WTC11 (cell line): ENCODE measurements around the gene PPARD. TPM values are rescaled to one million over a fixed set of nuclear protein-coding genes. Genes with fewer than 3 reads are reported as not detected.

ENCODE experiments used
- ATAC-seq: fragments of 200-7000 bp; cut with Tn5 transposase; 2 replicates; pipeline ENCODE4 v1.10.0; 2021; ENCODE audit warnings: mild to moderate bottlenecking, moderate library complexity
- CTCF ChIA-PET: fragments of 300-600 bp; sonication (Branson Sonifier 250); formaldehyde crosslinking; loops from one replicate; lab custom pipeline; 2021; ENCODE audit warnings: antibody characterized with exemption; lab: Charles Lee
- POLR2A ChIA-PET: fragments of 350-600 bp; sonication (Branson Sonifier 250); formaldehyde crosslinking; loops from one replicate; lab custom pipeline; 2021; ENCODE audit warnings: antibody characterized with exemption; lab: Charles Lee
- DNase-seq: peaks from one replicate; pipeline ENCODE4 v3.0.0; 2021; ENCODE audit warnings: low spot score
- H3K27ac Mint-ChIP-seq: 2 replicates; pipeline ENCODE4 v1.8.0; 2021; ENCODE audit warnings: mixed read lengths
- H3K27me3 Mint-ChIP-seq: 2 replicates; pipeline ENCODE4 v1.8.0; 2021; ENCODE audit warnings: low read depth, mild to moderate bottlenecking, moderate library complexity, mixed read lengths
- H3K36me3 Mint-ChIP-seq: 2 replicates; pipeline ENCODE4 v1.8.0; 2021; ENCODE audit warnings: mixed read lengths
- H3K4me1 Mint-ChIP-seq: 2 replicates; pipeline ENCODE4 v1.8.0; 2022; ENCODE audit warnings: mixed read lengths
- H3K4me3 Mint-ChIP-seq: 2 replicates; pipeline ENCODE4 v1.8.0; 2021; ENCODE audit warnings: mild to moderate bottlenecking, moderate library complexity, mixed read lengths
- H3K9me3 Mint-ChIP-seq: 2 replicates; pipeline ENCODE4 v1.8.0; 2021; ENCODE audit warnings: mixed read lengths
- FOXK1 ChIP-seq: sonication (generic); formaldehyde crosslinking; IDR thresholded peaks from 2 replicates; pipeline ENCODE4 v1.8.0; 2022; ENCODE audit warnings: mild to moderate bottlenecking, moderate library complexity, missing genetic modification reagents
- KAT7 ChIP-seq: sonication (generic); formaldehyde crosslinking; IDR thresholded peaks from 2 replicates; pipeline ENCODE4 v1.8.1; 2023; ENCODE audit warnings: missing genetic modification reagents, mild to moderate bottlenecking, borderline replicate concordance
- MXD4 ChIP-seq: fragments of 250-450 bp; sonication (Bioruptor Pico); IDR thresholded peaks from 2 replicates; pipeline ENCODE4 v1.8.0; 2021; ENCODE audit warnings: mild to moderate bottlenecking, moderate library complexity, borderline replicate concordance
- NFYB ChIP-seq: sonication (generic); formaldehyde crosslinking; conservative IDR thresholded peaks from 2 replicates; pipeline ENCODE4 v1.8.0; 2022; ENCODE audit warnings: low read depth, missing genetic modification reagents
- NR2C2 ChIP-seq: sonication (generic); formaldehyde crosslinking; IDR thresholded peaks from 2 replicates; pipeline ENCODE4 v1.8.0; 2022; ENCODE audit warnings: mild to moderate bottlenecking, missing genetic modification reagents
- OVOL2 ChIP-seq: fragments of 250-450 bp; sonication (Bioruptor Pico); IDR thresholded peaks from 2 replicates; pipeline ENCODE4 v1.9.0; 2021; ENCODE audit warnings: mild to moderate bottlenecking, borderline replicate concordance
- RORB ChIP-seq: fragments of 250-450 bp; sonication (Bioruptor Pico); IDR thresholded peaks from 2 replicates; pipeline ENCODE4 v1.9.0; 2021; ENCODE audit warnings: mild to moderate bottlenecking
- SMAD4 ChIP-seq: sonication (generic); formaldehyde crosslinking; IDR thresholded peaks from 2 replicates; pipeline ENCODE4 v1.8.0; 2022; ENCODE audit warnings: mild to moderate bottlenecking, missing genetic modification reagents
- ZNF396 ChIP-seq: fragments of 250-450 bp; sonication (Bioruptor Pico); IDR thresholded peaks from 2 replicates; pipeline ENCODE4 v1.8.0; 2021; ENCODE audit warnings: mild to moderate bottlenecking, moderate library complexity, borderline replicate concordance
- ZNF671 ChIP-seq: fragments of 250-450 bp; sonication (Bioruptor Pico); IDR thresholded peaks from 2 replicates; pipeline ENCODE4 v1.8.0; 2021; ENCODE audit warnings: mild to moderate bottlenecking
- microRNA-seq: library from miRNA; unstranded; fragments of <30 nt; microRNA quantifications from one replicate; pipeline ENCODE4 v1.2.0, GENCODE V29; 2022; ENCODE audit warnings: borderline number of aligned reads
- total RNA-seq: library from RNA; stranded (reverse); gene quantifications from 3 replicates; pipeline ENCODE4 v1.2.3, GENCODE V29; 2021
- TF ChIP-seq, protein P1 (sequence below): sonication (generic); formaldehyde crosslinking; IDR thresholded peaks from 2 replicates; pipeline ENCODE4 v1.8.1; 2023; ENCODE audit warnings: mild to moderate bottlenecking, missing genetic modification reagents
- TF ChIP-seq, protein P2 (sequence below): sonication (generic); formaldehyde crosslinking; IDR thresholded peaks from 2 replicates; pipeline ENCODE4 v1.8.1; 2023; ENCODE audit warnings: mild to moderate bottlenecking, missing genetic modification reagents, borderline replicate concordance
- TF ChIP-seq, protein P3 (sequence below): sonication (generic); formaldehyde crosslinking; IDR thresholded peaks from 2 replicates; pipeline ENCODE4 v1.8.0; 2023; ENCODE audit warnings: missing genetic modification reagents
- TF ChIP-seq, protein P4 (sequence below): sonication (generic); formaldehyde crosslinking; IDR thresholded peaks from 2 replicates; pipeline ENCODE4 v1.8.0; 2023; ENCODE audit warnings: mild to moderate bottlenecking, missing genetic modification reagents

PPARD gene
- total RNA-seq, 1 experiment from 2014 or later: 14.7 TPM

DNA sequence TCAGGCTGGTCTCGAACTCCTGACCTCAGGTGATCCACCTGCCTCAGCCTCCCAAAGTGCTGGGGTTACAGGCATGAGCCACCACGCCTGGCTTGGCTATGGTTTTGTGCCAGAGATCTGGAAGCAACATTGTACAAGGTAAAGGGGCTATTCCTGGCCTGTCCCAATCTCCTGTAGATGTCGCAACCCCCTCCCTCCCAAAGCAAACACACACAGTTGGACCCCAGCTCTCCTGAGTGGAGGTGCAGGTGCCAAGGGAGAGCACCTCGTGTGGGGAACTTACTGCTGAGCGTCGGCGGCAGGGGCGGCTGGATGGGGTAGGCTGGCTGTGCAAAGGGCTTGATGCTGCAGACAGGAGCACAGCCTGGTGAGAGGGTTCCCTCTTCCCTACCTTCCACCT, 134.7 kb downstream of the PPARD start:
- ChIA-PET POLR2A (interaction anchor here (1.4 to 7.9 kb wide), 2 partner anchors 9 to 21 kb away, joined by 6 to 54 read pairs; no protein-coding TSS in a partner anchor), CTCF (interaction anchor here (1.1 to 2.3 kb wide), 4 partner anchors 9 to 135 kb away, joined by 3 to 6 read pairs (median 4); partner anchors contain the start of gene RPL10A)
- Mint-ChIP-seq H3K9me3 (no peaks in the 10 kb centered on the region), H3K27me3 (no peaks in the 10 kb centered on the region), H3K4me1 (peaks cover 18% of the 10 kb centered on the region), H3K27ac (no peak overlapping the region), H3K4me3 (no peak overlapping the region), H3K36me3 (peaks cover 26% of the 10 kb centered on the region)
- ATAC-seq: no peak
- TF ChIP-seq NFYB (CRISPR knock-in tag) (no peak), FOXK1 (CRISPR knock-in tag) (no peak), ZNF671 (CRISPR knock-in tag) (no peak), KAT7 (CRISPR knock-in tag) (no peak), OVOL2 (CRISPR knock-in tag) (no peak), SMAD4 (CRISPR knock-in tag) (no peak), NR2C2 (CRISPR knock-in tag) (no peak), RORB (CRISPR knock-in tag) (no peak), MXD4 (CRISPR knock-in tag) (no peak), ZNF396 (no peak)
- TF ChIP-seq, protein P1, sequence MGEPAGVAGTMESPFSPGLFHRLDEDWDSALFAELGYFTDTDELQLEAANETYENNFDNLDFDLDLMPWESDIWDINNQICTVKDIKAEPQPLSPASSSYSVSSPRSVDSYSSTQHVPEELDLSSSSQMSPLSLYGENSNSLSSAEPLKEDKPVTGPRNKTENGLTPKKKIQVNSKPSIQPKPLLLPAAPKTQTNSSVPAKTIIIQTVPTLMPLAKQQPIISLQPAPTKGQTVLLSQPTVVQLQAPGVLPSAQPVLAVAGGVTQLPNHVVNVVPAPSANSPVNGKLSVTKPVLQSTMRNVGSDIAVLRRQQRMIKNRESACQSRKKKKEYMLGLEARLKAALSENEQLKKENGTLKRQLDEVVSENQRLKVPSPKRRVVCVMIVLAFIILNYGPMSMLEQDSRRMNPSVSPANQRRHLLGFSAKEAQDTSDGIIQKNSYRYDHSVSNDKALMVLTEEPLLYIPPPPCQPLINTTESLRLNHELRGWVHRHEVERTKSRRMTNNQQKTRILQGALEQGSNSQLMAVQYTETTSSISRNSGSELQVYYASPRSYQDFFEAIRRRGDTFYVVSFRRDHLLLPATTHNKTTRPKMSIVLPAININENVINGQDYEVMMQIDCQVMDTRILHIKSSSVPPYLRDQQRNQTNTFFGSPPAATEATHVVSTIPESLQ (CRISPR knock-in tag): no peak
- TF ChIP-seq, protein P2, sequence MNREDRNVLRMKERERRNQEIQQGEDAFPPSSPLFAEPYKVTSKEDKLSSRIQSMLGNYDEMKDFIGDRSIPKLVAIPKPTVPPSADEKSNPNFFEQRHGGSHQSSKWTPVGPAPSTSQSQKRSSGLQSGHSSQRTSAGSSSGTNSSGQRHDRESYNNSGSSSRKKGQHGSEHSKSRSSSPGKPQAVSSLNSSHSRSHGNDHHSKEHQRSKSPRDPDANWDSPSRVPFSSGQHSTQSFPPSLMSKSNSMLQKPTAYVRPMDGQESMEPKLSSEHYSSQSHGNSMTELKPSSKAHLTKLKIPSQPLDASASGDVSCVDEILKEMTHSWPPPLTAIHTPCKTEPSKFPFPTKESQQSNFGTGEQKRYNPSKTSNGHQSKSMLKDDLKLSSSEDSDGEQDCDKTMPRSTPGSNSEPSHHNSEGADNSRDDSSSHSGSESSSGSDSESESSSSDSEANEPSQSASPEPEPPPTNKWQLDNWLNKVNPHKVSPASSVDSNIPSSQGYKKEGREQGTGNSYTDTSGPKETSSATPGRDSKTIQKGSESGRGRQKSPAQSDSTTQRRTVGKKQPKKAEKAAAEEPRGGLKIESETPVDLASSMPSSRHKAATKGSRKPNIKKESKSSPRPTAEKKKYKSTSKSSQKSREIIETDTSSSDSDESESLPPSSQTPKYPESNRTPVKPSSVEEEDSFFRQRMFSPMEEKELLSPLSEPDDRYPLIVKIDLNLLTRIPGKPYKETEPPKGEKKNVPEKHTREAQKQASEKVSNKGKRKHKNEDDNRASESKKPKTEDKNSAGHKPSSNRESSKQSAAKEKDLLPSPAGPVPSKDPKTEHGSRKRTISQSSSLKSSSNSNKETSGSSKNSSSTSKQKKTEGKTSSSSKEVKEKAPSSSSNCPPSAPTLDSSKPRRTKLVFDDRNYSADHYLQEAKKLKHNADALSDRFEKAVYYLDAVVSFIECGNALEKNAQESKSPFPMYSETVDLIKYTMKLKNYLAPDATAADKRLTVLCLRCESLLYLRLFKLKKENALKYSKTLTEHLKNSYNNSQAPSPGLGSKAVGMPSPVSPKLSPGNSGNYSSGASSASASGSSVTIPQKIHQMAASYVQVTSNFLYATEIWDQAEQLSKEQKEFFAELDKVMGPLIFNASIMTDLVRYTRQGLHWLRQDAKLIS (CRISPR knock-in tag): no peak
- TF ChIP-seq, protein P3, sequence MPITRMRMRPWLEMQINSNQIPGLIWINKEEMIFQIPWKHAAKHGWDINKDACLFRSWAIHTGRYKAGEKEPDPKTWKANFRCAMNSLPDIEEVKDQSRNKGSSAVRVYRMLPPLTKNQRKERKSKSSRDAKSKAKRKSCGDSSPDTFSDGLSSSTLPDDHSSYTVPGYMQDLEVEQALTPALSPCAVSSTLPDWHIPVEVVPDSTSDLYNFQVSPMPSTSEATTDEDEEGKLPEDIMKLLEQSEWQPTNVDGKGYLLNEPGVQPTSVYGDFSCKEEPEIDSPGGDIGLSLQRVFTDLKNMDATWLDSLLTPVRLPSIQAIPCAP: no peak
- TF ChIP-seq, protein P4, sequence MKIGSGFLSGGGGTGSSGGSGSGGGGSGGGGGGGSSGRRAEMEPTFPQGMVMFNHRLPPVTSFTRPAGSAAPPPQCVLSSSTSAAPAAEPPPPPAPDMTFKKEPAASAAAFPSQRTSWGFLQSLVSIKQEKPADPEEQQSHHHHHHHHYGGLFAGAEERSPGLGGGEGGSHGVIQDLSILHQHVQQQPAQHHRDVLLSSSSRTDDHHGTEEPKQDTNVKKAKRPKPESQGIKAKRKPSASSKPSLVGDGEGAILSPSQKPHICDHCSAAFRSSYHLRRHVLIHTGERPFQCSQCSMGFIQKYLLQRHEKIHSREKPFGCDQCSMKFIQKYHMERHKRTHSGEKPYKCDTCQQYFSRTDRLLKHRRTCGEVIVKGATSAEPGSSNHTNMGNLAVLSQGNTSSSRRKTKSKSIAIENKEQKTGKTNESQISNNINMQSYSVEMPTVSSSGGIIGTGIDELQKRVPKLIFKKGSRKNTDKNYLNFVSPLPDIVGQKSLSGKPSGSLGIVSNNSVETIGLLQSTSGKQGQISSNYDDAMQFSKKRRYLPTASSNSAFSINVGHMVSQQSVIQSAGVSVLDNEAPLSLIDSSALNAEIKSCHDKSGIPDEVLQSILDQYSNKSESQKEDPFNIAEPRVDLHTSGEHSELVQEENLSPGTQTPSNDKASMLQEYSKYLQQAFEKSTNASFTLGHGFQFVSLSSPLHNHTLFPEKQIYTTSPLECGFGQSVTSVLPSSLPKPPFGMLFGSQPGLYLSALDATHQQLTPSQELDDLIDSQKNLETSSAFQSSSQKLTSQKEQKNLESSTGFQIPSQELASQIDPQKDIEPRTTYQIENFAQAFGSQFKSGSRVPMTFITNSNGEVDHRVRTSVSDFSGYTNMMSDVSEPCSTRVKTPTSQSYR (CRISPR knock-in tag): no peak
- no peak for DNase-seq

Small RNAs within 50 kb of the gene (microRNA-seq; reads per million reads assigned to microRNA genes)
- gene MIR7111: 2.8 reads per million

Other genes starting within 250 kb of the PPARD start
- gene TCP11, start 201.2 kb upstream of the PPARD start, total RNA-seq: not detected in 3 replicates
- gene SCUBE3, start 128.6 kb upstream of the PPARD start, total RNA-seq: 1.6 to 2.1 TPM (median 1.8 TPM) in 3 replicates
- gene ZNF76, start 82.8 kb upstream of the PPARD start, total RNA-seq: 21.4 to 25.8 TPM (median 23.7 TPM) in 3 replicates
- 11.3 to 12.8 TPM (median 11.4 TPM) in 3 replicates for gene DEF6, start 44.7 kb upstream of the PPARD start, total RNA-seq
- gene FANCE, start 109.8 kb downstream of the PPARD start, total RNA-seq: 15.7 to 22.3 TPM (median 17.6 TPM) in 3 replicates
- gene RPL10A, start 125.8 kb downstream of the PPARD start, total RNA-seq: 1,829 to 2,044 TPM (median 2,031 TPM) in 3 replicates
- gene TEAD3, start 154.5 kb downstream of the PPARD start, total RNA-seq: 32.0 to 34.3 TPM (median 33.9 TPM) in 3 replicates
- 2.9 to 4.3 TPM (median 3.4 TPM) in 3 replicates for gene TULP1, start 170.3 kb downstream of the PPARD start, total RNA-seq